ENCODE results near the gene SUMO2. TPM values are rescaled to one million over a fixed set of nuclear protein-coding genes. Genes with fewer than 3 reads are reported as not detected.

Gene SUMO2
- total and polyA plus RNA-seq, 10 of the 15 experiments (the other 5 are each of a cell fraction or from before 2014, with no cell fraction given): 163 to 803 (median 555) TPM

DNA sequence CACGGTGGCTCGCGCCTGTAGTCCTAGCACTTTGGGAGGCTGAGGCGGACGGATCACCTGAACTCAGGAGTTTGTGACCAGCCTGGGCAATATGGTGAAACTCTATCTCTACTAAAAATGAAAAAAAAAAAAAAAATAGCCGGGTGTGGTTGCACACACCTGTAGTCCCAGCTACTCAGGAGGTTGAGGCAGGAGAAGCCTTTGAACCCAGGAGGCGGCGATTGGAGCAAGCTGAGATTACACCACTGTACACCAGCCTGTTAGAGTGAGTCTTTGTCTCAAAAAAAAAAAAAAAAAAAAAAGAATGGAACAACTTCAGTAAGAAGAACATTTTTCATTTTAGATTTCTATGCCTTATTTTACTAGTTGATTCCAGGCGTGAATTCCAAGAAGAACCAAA, 25.4 kb upstream of the SUMO2 start:
- ChIA-PET CTCF (interaction anchor here (0.7 to 12.2 kb wide), 7 partner anchors 8 to 246 kb away, joined by 3 to 293 read pairs (median 3); partner anchors contain the start of genes ARMC7 and SLC25A19), RAD21 (ENCODE audit: unreplicated experiment) (interaction anchor here (1.1 to 1.3 kb wide), 2 partner anchors 93 to 247 kb away, joined by 3 to 5 read pairs; no protein-coding TSS in a partner anchor), POLR2A (no interaction called here), SMC1A (ENCODE audit: uncharacterized antibody, unreplicated experiment) (interaction anchor here (1.0 kb wide), 1 partner anchor 217 kb away, joined by 3 read pairs; no protein-coding TSS in a partner anchor)
- intact Hi-C loops (cut with micrococcal nuclease; ENCODE audit: unreplicated experiment): no loop called here
- in situ Hi-C loops (cut with MboI): no loop called here
- DNase-seq (ENCODE audit: low read depth, low spot score) (no peak), FAIRE-seq (no peak), ATAC-seq (no peak)
- H2AFZ ChIP-seq (ENCODE audit: control insufficient read depth, low read depth, low read length): no peak overlapping the region
- 97% methylated on average over 9 of the region's 9 CpGs for WGBS (ENCODE audit: insufficient coverage, insufficient replicate concordance, low lambda C conversion rate, missing lambda C conversion rate)
- peaks cover 37% of the 10 kb centered on the region for H3K79me2 ChIP-seq (ENCODE audit: control insufficient read depth, insufficient read depth, low read length)
- H3K9ac ChIP-seq (ENCODE audit: control insufficient read depth, insufficient read depth, low read length): peak overlapping the region; percentile 9; the same call in 1 of the 2 replicates
- H3K27ac ChIP-seq (ENCODE audit: control insufficient read depth, insufficient read depth): no peak overlapping the region
- H3K9me3 ChIP-seq (replicated peaks; ENCODE audit: control insufficient read depth, insufficient read depth, low read length): no peaks in the 10 kb centered on the region
- H3K4me2 ChIP-seq (ENCODE audit: control insufficient read depth, insufficient read depth): no peak overlapping the region
- peaks cover 4 to 7% of the 10 kb centered on the region in 2 experiments; a peak in 3 of 4 replicates for H3K36me3 ChIP-seq (ENCODE audit: control insufficient read depth in 2 of 2, insufficient read depth in 2 of 2, low read length in 1 of 2)
- TF ChIP-seq FOS (IDR thresholded peaks at IDR 0.05; ENCODE audit: borderline replicate concordance, extremely low read depth, insufficient read length): no peak
- no peak for TF ChIP-seq SRF (IDR thresholded peaks at IDR 0.05; ENCODE audit: low read depth in 2 of 2, low read length in 2 of 2)
- TF ChIP-seq, protein P1, sequence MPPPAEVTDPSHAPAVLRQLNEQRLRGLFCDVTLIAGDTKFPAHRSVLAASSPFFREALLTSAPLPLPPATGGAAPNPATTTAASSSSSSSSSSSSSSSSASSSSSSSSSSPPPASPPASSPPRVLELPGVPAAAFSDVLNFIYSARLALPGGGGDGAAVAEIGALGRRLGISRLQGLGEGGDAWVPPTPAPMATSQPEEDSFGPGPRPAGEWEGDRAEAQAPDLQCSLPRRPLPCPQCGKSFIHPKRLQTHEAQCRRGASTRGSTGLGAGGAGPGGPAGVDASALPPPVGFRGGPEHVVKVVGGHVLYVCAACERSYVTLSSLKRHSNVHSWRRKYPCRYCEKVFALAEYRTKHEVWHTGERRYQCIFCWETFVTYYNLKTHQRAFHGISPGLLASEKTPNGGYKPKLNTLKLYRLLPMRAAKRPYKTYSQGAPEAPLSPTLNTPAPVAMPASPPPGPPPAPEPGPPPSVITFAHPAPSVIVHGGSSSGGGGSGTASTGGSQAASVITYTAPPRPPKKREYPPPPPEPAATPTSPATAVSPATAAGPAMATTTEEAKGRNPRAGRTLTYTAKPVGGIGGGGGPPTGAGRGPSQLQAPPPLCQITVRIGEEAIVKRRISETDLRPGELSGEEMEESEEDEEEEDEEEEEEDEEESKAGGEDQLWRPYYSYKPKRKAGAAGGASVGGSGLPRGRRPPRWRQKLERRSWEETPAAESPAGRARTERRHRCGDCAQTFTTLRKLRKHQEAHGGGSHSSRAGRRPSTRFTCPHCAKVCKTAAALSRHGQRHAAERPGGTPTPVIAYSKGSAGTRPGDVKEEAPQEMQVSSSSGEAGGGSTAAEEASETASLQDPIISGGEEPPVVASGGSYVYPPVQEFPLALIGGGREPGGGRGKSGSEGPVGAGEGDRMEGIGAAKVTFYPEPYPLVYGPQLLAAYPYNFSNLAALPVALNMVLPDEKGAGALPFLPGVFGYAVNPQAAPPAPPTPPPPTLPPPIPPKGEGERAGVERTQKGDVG (CRISPR knock-in tag; IDR thresholded peaks at IDR 0.05): no peak
- TF ChIP-seq CBX3 (IDR thresholded peaks at IDR 0.05; ENCODE audit: borderline replicate concordance, low read depth): no peak
- no peak for TF ChIP-seq CEBPB (IDR thresholded peaks at IDR 0.05; ENCODE audit: borderline replicate concordance in 1 of 2, low read depth in 2 of 2, low read length in 2 of 2)
- no peak for TF ChIP-seq STAT1 (conservative IDR thresholded peaks at IDR 0.05)
- TF ChIP-seq CHD4 (IDR thresholded peaks at IDR 0.05): no peak
- TF ChIP-seq RCOR1 (conservative IDR thresholded peaks at IDR 0.05; ENCODE audit: low read depth, low read length): no peak
- TF ChIP-seq TCF3 (IDR thresholded peaks at IDR 0.05; ENCODE audit: borderline replicate concordance, insufficient read depth, low read depth, low read length): no peak
- no peak for TF ChIP-seq BHLHE40 (IDR thresholded peaks at IDR 0.05; ENCODE audit: borderline replicate concordance in 1 of 2, low read depth in 2 of 2, low read length in 1 of 2)
- no peak overlapping the region for H3K4me3 ChIP-seq
- H4K20me1 ChIP-seq (ENCODE audit: control insufficient read depth, insufficient read depth): no peaks in the 10 kb centered on the region
- no peaks in the 10 kb centered on the region; the same call in 1 of the 2 replicates for H3K4me1 ChIP-seq (ENCODE audit: control insufficient read depth, insufficient read depth, low read length)
- no TSS peak for BruUV-seq (replicated peaks)
- H3K27me3 ChIP-seq (replicated peaks in 1 of 2; ENCODE audit: control insufficient read depth in 2 of 2, insufficient read depth in 2 of 2, low read length in 1 of 2): no peaks in the 10 kb centered on the region
